Measurements from ENCODE around the gene PHKA2. TPM values are rescaled to one million over a fixed set of nuclear protein-coding genes. Genes with fewer than 3 reads are reported as not detected.
A peak's percentile ranks its signal among the peaks of the same experiment; 100 is the strongest.

Gene PHKA2
- total and polyA plus RNA-seq, 10 of the 15 experiments (the other 5 are each of a cell fraction or from before 2014, with no cell fraction given), result 1.4 to 25.6 (median 15.4) TPM

DNA sequence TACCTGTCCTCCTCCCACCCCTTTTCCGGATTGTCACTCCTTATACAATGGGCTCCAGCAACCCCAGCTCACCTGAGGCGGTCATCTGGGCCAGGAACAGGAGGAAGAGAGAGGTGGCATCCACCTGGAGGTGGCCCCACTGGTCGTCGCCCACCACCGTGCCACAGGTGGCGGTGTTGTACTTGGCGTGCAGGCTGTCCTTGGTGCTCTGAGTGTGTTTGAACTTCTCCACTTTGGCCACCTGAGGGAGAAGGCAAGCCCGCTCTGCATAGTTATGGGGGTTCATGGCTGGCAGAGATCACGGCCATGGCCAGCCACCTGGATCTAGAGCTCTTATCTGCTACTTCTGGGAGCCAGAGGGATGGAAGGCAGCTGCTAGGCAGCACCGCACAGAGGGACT lies 32.9 kb downstream of the PHKA2 start:
- no peaks in the 10 kb centered on the region for H3K79me2 ChIP-seq (ENCODE audit: control insufficient read depth, insufficient read depth, low read length)
- ATAC-seq (peak; percentile 66), DNase-seq (ENCODE audit: low read depth, low spot score) (no peak), FAIRE-seq (no peak)
- BruUV-seq (replicated peaks), result no TSS peak
- H3K4me1 ChIP-seq (ENCODE audit: control insufficient read depth, insufficient read depth, low read length), result no peaks in the 10 kb centered on the region
- RAD21 ChIA-PET (ENCODE audit: unreplicated experiment), result no interaction called here
- no peaks in the 10 kb centered on the region; the same call in 1 of the 2 replicates for H4K20me1 ChIP-seq (ENCODE audit: control insufficient read depth, insufficient read depth)
- intact Hi-C loops (cut with micrococcal nuclease; ENCODE audit: unreplicated experiment) (no loop called here), in situ Hi-C loops (cut with MboI) (no loop called here)
- no peak overlapping the region for H3K27ac ChIP-seq (ENCODE audit: control insufficient read depth, insufficient read depth)
- SMC1A ChIA-PET (ENCODE audit: uncharacterized antibody, unreplicated experiment), result no interaction called here
- H3K9ac ChIP-seq (ENCODE audit: control insufficient read depth, insufficient read depth, low read length), result no peak overlapping the region
- no peaks in the 10 kb centered on the region for H3K27me3 ChIP-seq (replicated peaks in 1 of 2; ENCODE audit: control insufficient read depth in 2 of 2, insufficient read depth in 2 of 2, low read length in 1 of 2)
- no peak overlapping the region for H3K4me3 ChIP-seq
- WGBS (ENCODE audit: insufficient coverage, insufficient replicate concordance, low lambda C conversion rate, missing lambda C conversion rate), result 76% methylated on average over 10 of the region's 10 CpGs
- H3K36me3 ChIP-seq (ENCODE audit: control insufficient read depth in 2 of 2, insufficient read depth in 2 of 2, low read length in 1 of 2), result peaks cover 0 to 3% of the 10 kb centered on the region in 2 experiments; a peak in 2 of 4 replicates
- no peak overlapping the region for H2AFZ ChIP-seq (ENCODE audit: control insufficient read depth, low read depth, low read length)
- CTCF ChIA-PET, result no interaction called here
- no peaks in the 10 kb centered on the region for H3K9me3 ChIP-seq (replicated peaks; ENCODE audit: control insufficient read depth, insufficient read depth, low read length)
- TF ChIP-seq ZSCAN29 (IDR thresholded peaks at IDR 0.05) (no peak), KLF5 (IDR thresholded peaks at IDR 0.05; ENCODE audit: partially characterized antibody) (no peak)
- TF ChIP-seq, protein P1, sequence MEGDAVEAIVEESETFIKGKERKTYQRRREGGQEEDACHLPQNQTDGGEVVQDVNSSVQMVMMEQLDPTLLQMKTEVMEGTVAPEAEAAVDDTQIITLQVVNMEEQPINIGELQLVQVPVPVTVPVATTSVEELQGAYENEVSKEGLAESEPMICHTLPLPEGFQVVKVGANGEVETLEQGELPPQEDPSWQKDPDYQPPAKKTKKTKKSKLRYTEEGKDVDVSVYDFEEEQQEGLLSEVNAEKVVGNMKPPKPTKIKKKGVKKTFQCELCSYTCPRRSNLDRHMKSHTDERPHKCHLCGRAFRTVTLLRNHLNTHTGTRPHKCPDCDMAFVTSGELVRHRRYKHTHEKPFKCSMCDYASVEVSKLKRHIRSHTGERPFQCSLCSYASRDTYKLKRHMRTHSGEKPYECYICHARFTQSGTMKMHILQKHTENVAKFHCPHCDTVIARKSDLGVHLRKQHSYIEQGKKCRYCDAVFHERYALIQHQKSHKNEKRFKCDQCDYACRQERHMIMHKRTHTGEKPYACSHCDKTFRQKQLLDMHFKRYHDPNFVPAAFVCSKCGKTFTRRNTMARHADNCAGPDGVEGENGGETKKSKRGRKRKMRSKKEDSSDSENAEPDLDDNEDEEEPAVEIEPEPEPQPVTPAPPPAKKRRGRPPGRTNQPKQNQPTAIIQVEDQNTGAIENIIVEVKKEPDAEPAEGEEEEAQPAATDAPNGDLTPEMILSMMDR (IDR thresholded peaks at IDR 0.05 in 2 of 3, conservative IDR thresholded peaks at IDR 0.05 in 1 of 3; ENCODE audit: control insufficient read depth in 2 of 3, extremely low read depth in 1 of 3, insufficient read depth in 1 of 3, low read depth in 3 of 3, low read length in 3 of 3), result peak in 1 of 3 experiments; percentile 6; a peak in 1 of 6 replicates
- POLR2A ChIA-PET, result no interaction called here
- H3K4me2 ChIP-seq (ENCODE audit: control insufficient read depth, insufficient read depth), result no peak overlapping the region

DNA sequence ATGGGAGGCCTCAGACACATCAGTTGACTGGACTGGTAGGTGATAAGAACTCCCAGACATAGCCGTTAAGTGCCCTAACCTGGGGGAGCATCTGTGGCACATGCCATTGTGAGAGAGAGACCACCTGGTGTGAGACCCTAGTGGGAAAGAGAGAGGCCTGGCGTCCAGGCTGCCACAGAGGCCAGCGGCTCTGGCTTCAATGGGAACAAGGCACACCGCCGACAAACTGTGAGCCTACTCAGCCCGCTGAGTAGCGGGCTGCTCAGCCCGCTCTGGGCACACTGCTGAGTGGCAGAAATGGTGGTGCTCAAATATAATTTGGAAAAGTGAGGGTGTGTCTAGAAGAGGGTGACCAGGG lies 34.0 kb downstream of the PHKA2 start:
- no peak overlapping the region for H2AFZ ChIP-seq (ENCODE audit: control insufficient read depth, low read depth, low read length)
- RAD21 ChIA-PET (ENCODE audit: unreplicated experiment), result no interaction called here
- in situ Hi-C loops (cut with MboI), result no loop called here
- 70% methylated on average over 8 of the region's 8 CpGs for WGBS (ENCODE audit: insufficient coverage, insufficient replicate concordance, low lambda C conversion rate, missing lambda C conversion rate)
- BruUV-seq (replicated peaks), result no TSS peak
- no peak overlapping the region for H3K9ac ChIP-seq (ENCODE audit: control insufficient read depth, insufficient read depth, low read length)
- FAIRE-seq (no peak), DNase-seq (ENCODE audit: low read depth, low spot score) (no peak), ATAC-seq (no peak)
- intact Hi-C loops (cut with micrococcal nuclease; ENCODE audit: unreplicated experiment), result no loop called here
- CTCF ChIA-PET, result interaction anchor here (1.4 kb wide), 1 partner anchor 384 kb away, joined by 3 read pairs; no protein-coding TSS in a partner anchor
- no peaks in the 10 kb centered on the region for H3K4me1 ChIP-seq (ENCODE audit: control insufficient read depth, insufficient read depth, low read length)
- H3K9me3 ChIP-seq (replicated peaks; ENCODE audit: control insufficient read depth, insufficient read depth, low read length), result no peaks in the 10 kb centered on the region
- no peaks in the 10 kb centered on the region; the same call in 1 of the 2 replicates for H4K20me1 ChIP-seq (ENCODE audit: control insufficient read depth, insufficient read depth)
- no peak overlapping the region for H3K27ac ChIP-seq (ENCODE audit: control insufficient read depth, insufficient read depth)
- H3K79me2 ChIP-seq (ENCODE audit: control insufficient read depth, insufficient read depth, low read length), result no peaks in the 10 kb centered on the region
- no peak for TF ChIP-seq BMI1 (IDR thresholded peaks at IDR 0.05; ENCODE audit: borderline replicate concordance)
- TF ChIP-seq GABPA (IDR thresholded peaks at IDR 0.05; ENCODE audit: low read depth), result no peak
- TF ChIP-seq, protein P2, sequence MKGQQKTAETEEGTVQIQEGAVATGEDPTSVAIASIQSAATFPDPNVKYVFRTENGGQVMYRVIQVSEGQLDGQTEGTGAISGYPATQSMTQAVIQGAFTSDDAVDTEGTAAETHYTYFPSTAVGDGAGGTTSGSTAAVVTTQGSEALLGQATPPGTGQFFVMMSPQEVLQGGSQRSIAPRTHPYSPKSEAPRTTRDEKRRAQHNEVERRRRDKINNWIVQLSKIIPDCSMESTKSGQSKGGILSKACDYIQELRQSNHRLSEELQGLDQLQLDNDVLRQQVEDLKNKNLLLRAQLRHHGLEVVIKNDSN (IDR thresholded peaks at IDR 0.05; ENCODE audit: borderline replicate concordance, extremely low read length, insufficient read depth, low read depth, low read length), result no peak
- TF ChIP-seq TARDBP (IDR thresholded peaks at IDR 0.05; ENCODE audit: borderline replicate concordance), result no peak
- H3K36me3 ChIP-seq (ENCODE audit: control insufficient read depth in 2 of 2, insufficient read depth in 2 of 2, low read length in 1 of 2), result peaks cover 0 to 3% of the 10 kb centered on the region in 2 experiments; a peak in 2 of 4 replicates
- H3K4me2 ChIP-seq (ENCODE audit: control insufficient read depth, insufficient read depth), result no peak overlapping the region
- no peak overlapping the region for H3K4me3 ChIP-seq
- H3K27me3 ChIP-seq (replicated peaks in 1 of 2; ENCODE audit: control insufficient read depth in 2 of 2, insufficient read depth in 2 of 2, low read length in 1 of 2), result no peaks in the 10 kb centered on the region
- POLR2A ChIA-PET, result no interaction called here
- SMC1A ChIA-PET (ENCODE audit: uncharacterized antibody, unreplicated experiment), result interaction anchor here (1.2 kb wide), 1 partner anchor 12 kb away, joined by 3 read pairs; no protein-coding TSS in a partner anchor

All from GM12878 (cell line).